Measurements from ENCODE around the gene ONECUT3. TPM values are rescaled to one million over a fixed set of nuclear protein-coding genes. Genes with fewer than 3 reads are reported as not detected.

ONECUT3 gene
- total RNA-seq, 1 experiment from 2014 or later: not detected

- Mint-ChIP-seq H3K36me3 (ENCODE audit: insufficient read depth, unreplicated experiment) (peaks cover 30% of the 10 kb centered on the region), H3K27me3 (ENCODE audit: insufficient read depth, unreplicated experiment) (no peaks in the 10 kb centered on the region), H3K27ac (ENCODE audit: unreplicated experiment) (no peak overlapping the region), H3K9me3 (ENCODE audit: unreplicated experiment) (no peaks in the 10 kb centered on the region), H3K4me1 (ENCODE audit: low read depth, unreplicated experiment) (no peaks in the 10 kb centered on the region), H3K4me3 (ENCODE audit: unreplicated experiment) (no peak overlapping the region)
- intact Hi-C loops (cut with micrococcal nuclease; ENCODE audit: unreplicated experiment): no loop called here
- CTCF ChIA-PET: no interaction called here
- no peaks in the 10 kb centered on the region; the same call in 1 of the 2 replicates for H3K36me3 ChIP-seq (ENCODE audit: control insufficient read depth, insufficient read depth, low read length)
- TF ChIP-seq, protein P1, sequence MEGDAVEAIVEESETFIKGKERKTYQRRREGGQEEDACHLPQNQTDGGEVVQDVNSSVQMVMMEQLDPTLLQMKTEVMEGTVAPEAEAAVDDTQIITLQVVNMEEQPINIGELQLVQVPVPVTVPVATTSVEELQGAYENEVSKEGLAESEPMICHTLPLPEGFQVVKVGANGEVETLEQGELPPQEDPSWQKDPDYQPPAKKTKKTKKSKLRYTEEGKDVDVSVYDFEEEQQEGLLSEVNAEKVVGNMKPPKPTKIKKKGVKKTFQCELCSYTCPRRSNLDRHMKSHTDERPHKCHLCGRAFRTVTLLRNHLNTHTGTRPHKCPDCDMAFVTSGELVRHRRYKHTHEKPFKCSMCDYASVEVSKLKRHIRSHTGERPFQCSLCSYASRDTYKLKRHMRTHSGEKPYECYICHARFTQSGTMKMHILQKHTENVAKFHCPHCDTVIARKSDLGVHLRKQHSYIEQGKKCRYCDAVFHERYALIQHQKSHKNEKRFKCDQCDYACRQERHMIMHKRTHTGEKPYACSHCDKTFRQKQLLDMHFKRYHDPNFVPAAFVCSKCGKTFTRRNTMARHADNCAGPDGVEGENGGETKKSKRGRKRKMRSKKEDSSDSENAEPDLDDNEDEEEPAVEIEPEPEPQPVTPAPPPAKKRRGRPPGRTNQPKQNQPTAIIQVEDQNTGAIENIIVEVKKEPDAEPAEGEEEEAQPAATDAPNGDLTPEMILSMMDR (IDR thresholded peaks at IDR 0.05; ENCODE audit: insufficient read depth in 1 of 2, low read depth in 1 of 2, low read length in 1 of 2, severe bottlenecking in 1 of 2, unreplicated experiment in 1 of 2): no peak
- POLR2A ChIA-PET: interaction anchor here (0.5 kb wide), 1 partner anchor 214 kb away, joined by 4 read pairs; the partner anchor contains the start of gene UQCR11
- BruUV-seq (replicated peaks): no TSS peak
- H3K4me1 ChIP-seq: no peaks in the 10 kb centered on the region
- no peaks in the 10 kb centered on the region for H3K27me3 ChIP-seq (replicated peaks; ENCODE audit: control insufficient read depth, insufficient read depth, low read length)
- H3K9me3 ChIP-seq: no peaks in the 10 kb centered on the region
- no peak for DNase-seq
- no peak overlapping the region for H3K4me3 ChIP-seq (ENCODE audit: low read depth, low read length)
These were observed 65.4 kb downstream of the ONECUT3 start for GRCh38 chr19:1818549-1819195.

GRCh38 chr19:1819341-1820255 is 66.3 kb downstream of the ONECUT3 start:
- Histone ChIP-seq H3K9me3 (no peaks in the 10 kb centered on the region), H3K4me1 (no peaks in the 10 kb centered on the region), H3K36me3 (ENCODE audit: control insufficient read depth, insufficient read depth, low read length) (no peaks in the 10 kb centered on the region; the same call in 1 of the 2 replicates), H3K27me3 (replicated peaks; ENCODE audit: control insufficient read depth, insufficient read depth, low read length) (no peaks in the 10 kb centered on the region), H3K4me3 (ENCODE audit: low read depth, low read length) (no peak overlapping the region)
- no peak for DNase-seq
- POLR2A ChIA-PET: no interaction called here
- BruUV-seq (replicated peaks): no TSS peak
- Mint-ChIP-seq H3K36me3 (ENCODE audit: insufficient read depth, unreplicated experiment) (peaks cover 39% of the 10 kb centered on the region), H3K4me3 (ENCODE audit: unreplicated experiment) (no peak overlapping the region), H3K27ac (ENCODE audit: unreplicated experiment) (no peak overlapping the region), H3K9me3 (ENCODE audit: unreplicated experiment) (no peaks in the 10 kb centered on the region), H3K4me1 (ENCODE audit: low read depth, unreplicated experiment) (no peaks in the 10 kb centered on the region), H3K27me3 (ENCODE audit: insufficient read depth, unreplicated experiment) (no peaks in the 10 kb centered on the region)
- intact Hi-C loops (cut with micrococcal nuclease; ENCODE audit: unreplicated experiment): no loop called here
- CTCF ChIA-PET: no interaction called here
- TF ChIP-seq, protein P1 (IDR thresholded peaks at IDR 0.05; ENCODE audit: insufficient read depth in 1 of 2, low read depth in 1 of 2, low read length in 1 of 2, severe bottlenecking in 1 of 2, unreplicated experiment in 1 of 2): no peak

- H3K27me3 Mint-ChIP-seq (ENCODE audit: insufficient read depth, unreplicated experiment): no peaks in the 10 kb centered on the region
- TF ChIP-seq, protein P1 (IDR thresholded peaks at IDR 0.05; ENCODE audit: insufficient read depth in 1 of 2, low read depth in 1 of 2, low read length in 1 of 2, severe bottlenecking in 1 of 2, unreplicated experiment in 1 of 2): no peak
- no peaks in the 10 kb centered on the region for H3K9me3 Mint-ChIP-seq (ENCODE audit: unreplicated experiment)
- H3K27me3 ChIP-seq (replicated peaks; ENCODE audit: control insufficient read depth, insufficient read depth, low read length): no peaks in the 10 kb centered on the region
- H3K4me1 ChIP-seq: no peaks in the 10 kb centered on the region
- no peak overlapping the region for H3K27ac Mint-ChIP-seq (ENCODE audit: unreplicated experiment)
- H3K4me1 Mint-ChIP-seq (ENCODE audit: low read depth, unreplicated experiment): no peaks in the 10 kb centered on the region
- no peak overlapping the region for H3K4me3 ChIP-seq (ENCODE audit: low read depth, low read length)
- no peaks in the 10 kb centered on the region for H3K9me3 ChIP-seq
- H3K4me3 Mint-ChIP-seq (ENCODE audit: unreplicated experiment): no peak overlapping the region
- no peak for DNase-seq
- peaks cover 58% of the 10 kb centered on the region for H3K36me3 Mint-ChIP-seq (ENCODE audit: insufficient read depth, unreplicated experiment)
- ChIA-PET CTCF (interaction anchor here (0.8 kb wide), 1 partner anchor 15 kb away, joined by 4 read pairs; no protein-coding TSS in a partner anchor), POLR2A (no interaction called here)
- no peaks in the 10 kb centered on the region; the same call in 1 of the 2 replicates for H3K36me3 ChIP-seq (ENCODE audit: control insufficient read depth, insufficient read depth, low read length)
- intact Hi-C loops (cut with micrococcal nuclease; ENCODE audit: unreplicated experiment): no loop called here
- BruUV-seq (replicated peaks): no TSS peak
These were observed 68.9 kb downstream of the ONECUT3 start for GRCh38 chr19:1822210-1822609.
